ENCODE results near the gene RGS6. TPM values are rescaled to one million over a fixed set of nuclear protein-coding genes. Genes with fewer than 3 reads are reported as not detected.

The RGS6 gene
- total RNA-seq, 2 experiments from 2014 or later, result not detected

GRCh38 chr14:72256055-72256454, 323.8 kb downstream of the RGS6 start:
- TF ChIP-seq CTCF (IDR thresholded peaks at IDR 0.05), result no peak
- ATAC-seq (ENCODE audit: poor library complexity) (no peak), DNase-seq (no peak)
- Mint-ChIP-seq H3K27ac (no peak overlapping the region), H3K9me3 (peaks cover 2% of the 10 kb centered on the region), H3K4me1 (ENCODE audit: low read depth) (no peaks in the 10 kb centered on the region), H3K4me3 (no peak overlapping the region), H3K36me3 (ENCODE audit: low read depth) (no peaks in the 10 kb centered on the region), H3K27me3 (no peaks in the 10 kb centered on the region)
- Histone ChIP-seq H3K9me3 (ENCODE audit: control insufficient read depth in 1 of 2, insufficient read depth in 1 of 2, low read length in 2 of 2) (peaks cover 0 to 5% of the 10 kb centered on the region in 2 experiments), H3K4me3 (ENCODE audit: low read length) (no peak overlapping the region), H3K36me3 (ENCODE audit: insufficient read depth, low read length) (no peaks in the 10 kb centered on the region), H3K4me1 (ENCODE audit: insufficient read depth, low read length) (no peaks in the 10 kb centered on the region), H3K27ac (ENCODE audit: low read depth in 1 of 2, low read length in 2 of 2) (no peak overlapping the region), H3K27me3 (ENCODE audit: control insufficient read depth in 1 of 2, insufficient read depth in 2 of 2, low read length in 2 of 2) (peaks cover 0 to 3% of the 10 kb centered on the region in 2 experiments)
- intact Hi-C loops (cut with DNase I, micrococcal nuclease), result no loop called here
- ChIA-PET CTCF (no interaction called here), POLR2A (no interaction called here)

GRCh38 chr14:72261068-72261467, 328.8 kb downstream of the RGS6 start:
- POLR2A ChIA-PET, result no interaction called here
- CTCF ChIA-PET, result no interaction called here
- intact Hi-C loops (cut with DNase I, micrococcal nuclease), result no loop called here

GRCh38 chr14:72262771-72263170, 330.5 kb downstream of the RGS6 start:
- no peak for TF ChIP-seq CTCF (IDR thresholded peaks at IDR 0.05)

More at GRCh38 chr14:72261068-72261467, 328.8 kb downstream of the RGS6 start:
- Histone ChIP-seq H3K36me3 (ENCODE audit: insufficient read depth, low read length) (no peaks in the 10 kb centered on the region), H3K27ac (ENCODE audit: low read depth in 1 of 2, low read length in 2 of 2) (no peak overlapping the region), H3K9me3 (ENCODE audit: control insufficient read depth in 1 of 2, insufficient read depth in 1 of 2, low read length in 2 of 2) (peaks cover 0 to 5% of the 10 kb centered on the region in 2 experiments), H3K4me1 (ENCODE audit: insufficient read depth, low read length) (no peaks in the 10 kb centered on the region), H3K27me3 (ENCODE audit: control insufficient read depth in 1 of 2, insufficient read depth in 2 of 2, low read length in 2 of 2) (peaks cover 0 to 3% of the 10 kb centered on the region in 2 experiments), H3K4me3 (ENCODE audit: low read length) (no peak overlapping the region)
- no peak overlapping the region for H3K27ac Mint-ChIP-seq
- no peaks in the 10 kb centered on the region for H3K4me1 Mint-ChIP-seq (ENCODE audit: low read depth)
- H3K4me3 Mint-ChIP-seq, result no peak overlapping the region
- H3K27me3 Mint-ChIP-seq, result no peaks in the 10 kb centered on the region
- no peak for TF ChIP-seq CTCF (IDR thresholded peaks at IDR 0.05)
- H3K36me3 Mint-ChIP-seq (ENCODE audit: low read depth), result no peaks in the 10 kb centered on the region
- ATAC-seq (ENCODE audit: poor library complexity) (no peak), DNase-seq (no peak)
- peaks cover 2% of the 10 kb centered on the region for H3K9me3 Mint-ChIP-seq

More at GRCh38 chr14:72262771-72263170, 330.5 kb downstream of the RGS6 start:
- POLR2A ChIA-PET, result no interaction called here
- intact Hi-C loops (cut with DNase I, micrococcal nuclease), result no loop called here
- Mint-ChIP-seq H3K4me3 (no peak overlapping the region), H3K9me3 (peaks cover 2% of the 10 kb centered on the region), H3K27ac (no peak overlapping the region), H3K27me3 (no peaks in the 10 kb centered on the region), H3K36me3 (ENCODE audit: low read depth) (no peaks in the 10 kb centered on the region), H3K4me1 (ENCODE audit: low read depth) (no peaks in the 10 kb centered on the region)
- no peak overlapping the region for H3K27ac ChIP-seq (ENCODE audit: low read depth in 1 of 2, low read length in 2 of 2)
- CTCF ChIA-PET, result no interaction called here
- peaks cover 0 to 5% of the 10 kb centered on the region in 2 experiments for H3K9me3 ChIP-seq (ENCODE audit: control insufficient read depth in 1 of 2, insufficient read depth in 1 of 2, low read length in 2 of 2)
- DNase-seq (no peak), ATAC-seq (ENCODE audit: poor library complexity) (no peak)
- peaks cover 0 to 3% of the 10 kb centered on the region in 2 experiments for H3K27me3 ChIP-seq (ENCODE audit: control insufficient read depth in 1 of 2, insufficient read depth in 2 of 2, low read length in 2 of 2)
- no peak overlapping the region for H3K4me3 ChIP-seq (ENCODE audit: low read length)
- H3K36me3 ChIP-seq (ENCODE audit: insufficient read depth, low read length), result no peaks in the 10 kb centered on the region
- H3K4me1 ChIP-seq (ENCODE audit: insufficient read depth, low read length), result no peaks in the 10 kb centered on the region

Measured in CD4-positive, alpha-beta T cell (primary cell).